Adrenal gland (tissue), 12 donors: ENCODE results near the gene NEURL2. TPM values are rescaled to one million over a fixed set of nuclear protein-coding genes. Genes with fewer than 3 reads are reported as not detected.

Experiments
- DNase-seq, 7 donors: peaks; one replicate each; pipeline ENCODE4 v3.0.0-alpha.2; 2019 to 2020
- H3K27ac ChIP-seq, 5 donors: fragments of 200-600 bp; sonication (generic) in 4 of 5; 1 replicate in 3 of 5; 2 replicates in 2 of 5; pipeline versions ENCODE4 v1.5.1 to v1.8.0; 2016 to 2020; ENCODE audit warnings: mild to moderate bottlenecking in 1 of 5
- H3K27me3 ChIP-seq: fragments of 200-600 bp; 2 replicates; pipeline ENCODE4 v1.8.0; 2021
- H3K36me3 ChIP-seq, 2 donors: fragments of 200-600 bp; replicated peaks in 1 of 2; 1 replicate in 1 of 2; 2 replicates in 1 of 2; pipeline versions ENCODE4 v1.5.1 to v1.8.0; 2018 to 2022
- H3K4me1 ChIP-seq, 2 donors: fragments of 200-600 bp; replicated peaks in 1 of 2; 1 replicate in 1 of 2; 2 replicates in 1 of 2; pipeline versions ENCODE4 v1.5.1 to v1.8.0; 2018 to 2021
- H3K4me3 ChIP-seq, 4 donors: fragments of 200-600 bp; sonication (generic) in 3 of 4; one replicate each; pipeline ENCODE4 v1.5.1; 2016 to 2018
- H3K9me3 ChIP-seq, 3 donors: fragments of 200-600 bp; sonication (generic) in 1 of 3; replicated peaks in 1 of 3; 1 replicate in 2 of 3; 2 replicates in 1 of 3; pipeline versions ENCODE4 v1.5.1 to v1.8.0; 2016 to 2021
- POLR2A ChIP-seq, 2 donors: fragments of 450-650 bp; IDR thresholded peaks; one replicate each; pipeline ENCODE4 v1.6.1; 2017; ENCODE audit warnings: antibody characterized with exemption in 2 of 2, mild to moderate bottlenecking in 2 of 2, moderate library complexity in 1 of 2
- WGBS, 4 donors: extraction: QIAGEN DNeasy Blood & Tissue Kit in 2 of 4; methylation state at CpG; one replicate each; pipeline versions ENCODE4 v1.1.5 to v1.1.7; 2013 to 2017; 5-methylcytosine and 5-hydroxymethylcytosine counted together
- intact Hi-C, 2 donors: fragments of 100-400 bp; cut with DNase I; formaldehyde crosslinking; loops; one replicate each; pipeline versions ENCODE4 v1.14.1 to v1.15.0; 2022 to 2023
- polyA plus RNA-seq, 3 donors: library from polyadenylated mRNA; stranded (reverse); fragments of 200-250 nt in 2 of 3; fragments of 350-450 nt in 1 of 3; fragmentation: Illumina TruSeq in 1 of 3; extraction: RNeasy Lipid Tissue Mini Kit (QIAGEN cat#74804) in 1 of 3; gene quantifications; one replicate each; pipeline ENCODE4 v1.2.3, GENCODE V29; 2013 to 2014
- total RNA-seq, 9 donors: library from RNA; depleted of rRNA in 4 of 9; stranded (reverse); fragments of >200 nt in 4 of 9; fragments of 120-200 nt in 1 of 9; fragmentation: NEBNext Ultra II Directional in 1 of 9; extraction: Animal tissue kit (Norgen Biotek cat#: 25700) in 1 of 9; gene quantifications; one replicate each; pipeline versions ENCODE4 v1.1.0 to v1.2.4, GENCODE V29; 2013 to 2023
- TF ChIP-seq, protein P1 (sequence below), 6 experiments: fragments of 450-650 bp in 4 of 6; fragments of 200-600 bp in 2 of 6; sonication (generic) in 1 of 6; IDR thresholded peaks; 1 replicate in 5 of 6; 2 replicates in 1 of 6; pipeline versions ENCODE4 v1.5.1 to v1.8.0; 2016 to 2021; ENCODE audit warnings: antibody characterized with exemption in 6 of 6, mild to moderate bottlenecking in 2 of 6, moderate library complexity in 1 of 6
- donor health status: healthy with polysubstance abuse.
- donor health status: Bipolar disorder and iron deficiency.
- donor health status: DM: yes; HTN: yes; CAD: no.
- donor health status: DM: no; HTN: no; CAD: no.
- donor health status: DM: no; HTN: no; CAD: no.
- donor health status: DM: yes; HTN: yes; CAD: no.

The NEURL2 gene
- total and polyA plus RNA-seq, 12 donors: 1.0 to 36.4 (median 13.7) TPM

- Histone ChIP-seq H3K27ac (peak within 1 kb of the TSS; percentile 77 to 92 (median 89)), H3K27me3 (no peaks in the 10 kb centered on the region), H3K9me3 (no peaks in the 10 kb centered on the region), H3K4me3 (peak within 1 kb of the TSS; percentile 24 to 87 (median 49)), H3K4me1 (peaks cover 13 to 33% of the 10 kb centered on the region in 2 donors), H3K36me3 (peaks cover 0 to 18% of the 10 kb centered on the region in 2 donors)
- WGBS, 4 donors: 0 to 5% (median 1%) methylated on average over 11 to 58 of the region's 58 CpGs
- peak; percentile 70 to 84 (median 77) for DNase-seq
- TF ChIP-seq, protein P1, sequence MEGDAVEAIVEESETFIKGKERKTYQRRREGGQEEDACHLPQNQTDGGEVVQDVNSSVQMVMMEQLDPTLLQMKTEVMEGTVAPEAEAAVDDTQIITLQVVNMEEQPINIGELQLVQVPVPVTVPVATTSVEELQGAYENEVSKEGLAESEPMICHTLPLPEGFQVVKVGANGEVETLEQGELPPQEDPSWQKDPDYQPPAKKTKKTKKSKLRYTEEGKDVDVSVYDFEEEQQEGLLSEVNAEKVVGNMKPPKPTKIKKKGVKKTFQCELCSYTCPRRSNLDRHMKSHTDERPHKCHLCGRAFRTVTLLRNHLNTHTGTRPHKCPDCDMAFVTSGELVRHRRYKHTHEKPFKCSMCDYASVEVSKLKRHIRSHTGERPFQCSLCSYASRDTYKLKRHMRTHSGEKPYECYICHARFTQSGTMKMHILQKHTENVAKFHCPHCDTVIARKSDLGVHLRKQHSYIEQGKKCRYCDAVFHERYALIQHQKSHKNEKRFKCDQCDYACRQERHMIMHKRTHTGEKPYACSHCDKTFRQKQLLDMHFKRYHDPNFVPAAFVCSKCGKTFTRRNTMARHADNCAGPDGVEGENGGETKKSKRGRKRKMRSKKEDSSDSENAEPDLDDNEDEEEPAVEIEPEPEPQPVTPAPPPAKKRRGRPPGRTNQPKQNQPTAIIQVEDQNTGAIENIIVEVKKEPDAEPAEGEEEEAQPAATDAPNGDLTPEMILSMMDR (IDR thresholded peaks at IDR 0.05): peak in 1 of 6 experiments; percentile 12
- peak; percentile 81 to 92 for TF ChIP-seq POLR2A (IDR thresholded peaks at IDR 0.05)
- intact Hi-C loops: no loop called here
Observed at GRCh38 chr20:45911486-45912343, 20.7 kb upstream of the NEURL2 start, which contains the start of gene PLTP. PLTP (minus strand) TSS chr20:45912155; CDS start chr20:45911452, 703 bp downstream.

GRCh38 chr20:45910670-45911485 lies 19.9 kb upstream of the NEURL2 start:
- peak; percentile 38 to 92 for TF ChIP-seq POLR2A (IDR thresholded peaks at IDR 0.05)
- TF ChIP-seq, protein P1 (IDR thresholded peaks at IDR 0.05): no peak
- Histone ChIP-seq H3K4me1 (peaks cover 13 to 37% of the 10 kb centered on the region in 2 donors), H3K27ac (peak overlapping the region; percentile 77 to 92 (median 89)), H3K27me3 (no peaks in the 10 kb centered on the region), H3K36me3 (peaks cover 0 to 24% of the 10 kb centered on the region in 2 donors), H3K4me3 (peak overlapping the region in 3 of 4 donors; percentile 24 to 87 (median 30)), H3K9me3 (no peaks in the 10 kb centered on the region)
- peak; percentile 98 to 100 (median 100) for DNase-seq
- intact Hi-C loops: no loop called here
- WGBS, 4 donors: 1 to 3% (median 2%) methylated on average over 28 to 43 of the region's 43 CpGs

DNA sequence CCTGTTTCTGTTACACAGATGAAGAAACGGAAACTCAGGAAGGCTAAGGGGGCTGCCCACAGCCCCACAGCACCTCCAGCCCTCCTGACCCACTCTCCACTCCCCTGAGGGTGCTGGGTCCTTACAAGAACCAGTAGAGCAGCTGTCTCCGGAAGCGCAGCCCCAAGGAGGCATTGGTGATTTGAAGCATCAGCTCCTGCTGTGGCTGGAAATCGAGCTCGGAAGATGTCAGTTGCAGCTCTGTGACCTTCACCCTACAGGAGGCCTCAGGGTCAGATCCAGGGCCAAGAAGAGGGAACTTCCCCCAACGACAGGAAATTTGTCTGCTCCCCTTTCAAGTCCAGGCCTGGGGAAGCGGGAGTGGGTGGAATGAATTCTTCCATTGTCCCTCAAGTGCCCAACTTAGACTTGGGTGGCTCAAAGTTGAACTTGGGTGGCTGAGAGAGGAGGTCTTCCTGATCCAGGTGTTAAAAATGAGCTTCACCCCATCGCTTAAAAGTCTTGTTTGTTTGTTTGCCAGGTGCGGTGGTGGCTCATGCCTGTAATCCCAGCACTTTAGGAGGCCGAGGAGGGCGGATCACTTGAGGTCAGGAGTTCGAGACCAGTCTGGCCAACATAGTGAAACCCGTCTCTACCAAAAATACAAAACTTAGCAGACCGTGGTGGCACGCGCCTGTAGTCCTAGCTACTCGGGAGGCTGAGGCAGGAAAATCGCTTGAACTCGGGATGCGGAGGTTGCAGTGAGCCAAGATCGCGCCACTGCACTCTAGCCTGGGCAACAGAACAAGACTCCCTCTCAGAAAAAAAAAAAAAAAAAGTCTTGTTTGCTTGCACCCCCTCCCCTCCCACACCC lies 19.0 kb upstream of the NEURL2 start:
- H3K9me3 ChIP-seq: no peaks in the 10 kb centered on the region
- WGBS, 4 donors: 72 to 76% (median 74%) methylated on average over 19 to 22 of the region's 22 CpGs
- peak overlapping the region in 1 of 4 donors; percentile 87 for H3K4me3 ChIP-seq
- H3K27ac ChIP-seq: peak overlapping the region in 3 of 5 donors; percentile 31 to 92 (median 67)
- intact Hi-C loops: no loop called here
- H3K27me3 ChIP-seq: no peaks in the 10 kb centered on the region
- TF ChIP-seq POLR2A (IDR thresholded peaks at IDR 0.05): no peak
- TF ChIP-seq, protein P1 (IDR thresholded peaks at IDR 0.05): no peak
- H3K36me3 ChIP-seq: peaks cover 0 to 32% of the 10 kb centered on the region in 2 donors
- peak in 1 of 7 donors; percentile 40 for DNase-seq
- H3K4me1 ChIP-seq: peaks cover 18 to 45% of the 10 kb centered on the region in 2 donors
